Measurements from ENCODE around the gene ZBTB8OS. TPM values are rescaled to one million over a fixed set of nuclear protein-coding genes. Genes with fewer than 3 reads are reported as not detected.
"Not testable (repeated sequence)": the region's sequence is repeated elsewhere in the genome, so short reads cannot be mapped to it uniquely, and the experiment has no call there.

The ZBTB8OS gene
- total and polyA plus RNA-seq, 12 donors: 9.7 to 83.0 (median 38.4) TPM

GRCh38 chr1:32650752-32651460 is 556 bp upstream of the ZBTB8OS start, which contains the start of gene RBBP4:
RBBP4 (plus strand) TSS chr1:32651208; CDS start chr1:32651307, 99 bp downstream.
- peaks cover 33 to 58% of the 10 kb centered on the region in 2 donors for H3K4me1 ChIP-seq (replicated peaks in 1 of 2)
- H3K9me3 ChIP-seq (replicated peaks in 1 of 3): no peaks in the 10 kb centered on the region
- intact Hi-C loops (cut with DNase I): no loop called here
- H3K27ac ChIP-seq: peak within 1 kb of the TSS; percentile 92 to 99 (median 97)
- no peaks in the 10 kb centered on the region for H3K27me3 ChIP-seq
- WGBS, 4 donors: 0 to 1% (median 0%) methylated on average over 8 to 67 of the region's 67 CpGs
- DNase-seq: peak; percentile 98 to 99 (median 98)
- peaks cover 0 to 22% of the 10 kb centered on the region in 2 donors for H3K36me3 ChIP-seq (replicated peaks in 1 of 2)
- peak within 1 kb of the TSS; percentile 62 to 81 (median 70) for H3K4me3 ChIP-seq
- peak; percentile 73 to 80 for TF ChIP-seq POLR2A (IDR thresholded peaks at IDR 0.05)
- peak in 2 of 6 experiments; percentile 14 to 29 for TF ChIP-seq CTCF (IDR thresholded peaks at IDR 0.05)

- no peak for TF ChIP-seq POLR2A (IDR thresholded peaks at IDR 0.05)
- no peak for TF ChIP-seq CTCF (IDR thresholded peaks at IDR 0.05)
- intact Hi-C loops (cut with DNase I): no loop called here
- H3K4me1 ChIP-seq (replicated peaks in 1 of 2): peaks cover 15 to 36% of the 10 kb centered on the region in 2 donors
- H3K4me3 ChIP-seq: no peak overlapping the region
- whole genome bisulfite sequencing, 4 donors: 82 to 93% (median 89%) methylated on average over 6 of the region's 6 CpGs
- no peaks in the 10 kb centered on the region for H3K27me3 ChIP-seq
- no peaks in the 10 kb centered on the region for H3K9me3 ChIP-seq (replicated peaks in 1 of 3)
- DNase-seq: no peak
- H3K27ac ChIP-seq: no peak overlapping the region
- peaks cover 0 to 4% of the 10 kb centered on the region in 2 donors for H3K36me3 ChIP-seq (replicated peaks in 1 of 2)
Measured at GRCh38 chr1:32647308-32648134, 2.8 kb downstream of the ZBTB8OS start.

GRCh38 chr1:32644426-32644825 is 5.9 kb downstream of the ZBTB8OS start:
- no peak overlapping the region for H3K4me3 ChIP-seq
- H3K9me3 ChIP-seq (replicated peaks in 1 of 3): no peaks in the 10 kb centered on the region
- no peak overlapping the region for H3K27ac ChIP-seq
- 41 to 74% (median 63%) methylated on average over 4 of the region's 4 CpGs for WGBS, 4 donors
- peak in 1 of 7 donors; percentile 41 for DNase-seq
- TF ChIP-seq POLR2A (IDR thresholded peaks at IDR 0.05): no peak
- no peak for TF ChIP-seq CTCF (IDR thresholded peaks at IDR 0.05)
- no peaks in the 10 kb centered on the region for H3K36me3 ChIP-seq (replicated peaks in 1 of 2)
- H3K27me3 ChIP-seq: no peaks in the 10 kb centered on the region
- H3K4me1 ChIP-seq (replicated peaks in 1 of 2): peaks cover 8 to 23% of the 10 kb centered on the region in 2 donors
- intact Hi-C loops (cut with DNase I): no loop called here

GRCh38 chr1:32642292-32642827 is 8.0 kb downstream of the ZBTB8OS start:
- H3K27ac ChIP-seq; H3K27me3 ChIP-seq; H3K4me1 ChIP-seq (replicated peaks in 1 of 2); DNase-seq; H3K36me3 ChIP-seq (replicated peaks in 1 of 2); intact Hi-C loops (cut with DNase I); H3K4me3 ChIP-seq; H3K9me3 ChIP-seq (replicated peaks in 1 of 3): not testable (repeated sequence)
- 75 to 84% (median 81%) methylated on average over 7 to 8 of the region's 8 CpGs for WGBS, 4 donors
